EL (cell line): ENCODE measurements around the gene TXNRD1.
A peak's percentile ranks its signal among the peaks of the same experiment; 100 is the strongest.
"Not testable (repeated sequence)": the region's sequence is repeated elsewhere in the genome, so short reads cannot be mapped to it uniquely, and the experiment has no call there.

Experiments
- DNase-seq: peaks from one replicate; pipeline ENCODE4 v3.0.0-alpha.2; 2016

Gene TXNRD1

DNA sequence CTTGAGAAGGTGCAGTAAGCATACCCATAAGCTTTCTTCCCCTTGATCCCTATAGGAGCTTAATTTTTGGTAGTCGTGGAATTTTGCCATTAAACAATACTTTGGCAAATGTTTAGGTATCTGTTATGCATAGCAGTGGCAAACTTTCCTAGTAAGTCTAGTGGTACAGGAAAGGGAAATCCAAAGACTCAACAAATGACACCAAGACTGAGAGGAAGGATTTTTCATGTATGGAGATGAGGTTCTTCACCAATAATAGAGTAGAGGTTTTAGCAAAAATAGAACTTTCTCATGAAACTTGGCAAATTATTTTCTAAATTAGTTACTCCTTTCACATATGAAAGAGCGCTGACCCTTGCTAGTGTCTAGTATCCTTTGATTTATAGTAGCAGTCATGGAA is 90.8 kb downstream of the TXNRD1 start:
- no peak for DNase-seq

DNA sequence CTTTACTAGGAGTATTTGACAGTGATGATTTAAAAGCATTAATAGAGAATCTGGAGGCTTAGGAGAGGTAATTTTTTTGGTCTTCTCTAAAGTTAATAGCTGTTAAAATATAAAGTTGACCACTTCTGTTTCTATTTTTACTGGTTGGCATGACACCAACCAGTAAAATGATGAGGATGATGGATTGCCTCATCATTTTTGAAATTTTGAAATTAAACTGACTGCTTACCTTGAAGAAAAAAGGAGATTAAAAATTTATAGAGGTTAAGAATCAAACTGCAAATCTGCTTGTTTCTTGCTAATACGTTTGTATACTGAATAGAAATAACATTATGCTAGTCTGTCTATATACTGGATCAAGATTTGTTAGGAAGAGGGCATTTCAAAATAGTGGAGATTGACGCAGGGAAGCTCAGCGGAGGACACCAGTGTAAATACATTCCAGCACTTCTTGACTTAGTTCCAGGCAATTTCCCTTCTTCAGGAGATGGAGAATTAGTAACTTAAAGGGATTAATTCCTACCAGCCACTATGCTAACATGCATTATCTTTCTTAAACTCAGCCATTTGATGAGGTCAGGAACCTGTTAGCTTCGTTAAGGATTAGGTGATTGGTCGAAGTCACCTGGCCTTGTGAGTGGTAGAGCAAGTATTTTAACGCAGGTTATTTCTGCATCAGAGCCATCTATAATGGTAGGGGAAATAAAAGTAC is 91.5 kb downstream of the TXNRD1 start:
- no peak for DNase-seq

DNA sequence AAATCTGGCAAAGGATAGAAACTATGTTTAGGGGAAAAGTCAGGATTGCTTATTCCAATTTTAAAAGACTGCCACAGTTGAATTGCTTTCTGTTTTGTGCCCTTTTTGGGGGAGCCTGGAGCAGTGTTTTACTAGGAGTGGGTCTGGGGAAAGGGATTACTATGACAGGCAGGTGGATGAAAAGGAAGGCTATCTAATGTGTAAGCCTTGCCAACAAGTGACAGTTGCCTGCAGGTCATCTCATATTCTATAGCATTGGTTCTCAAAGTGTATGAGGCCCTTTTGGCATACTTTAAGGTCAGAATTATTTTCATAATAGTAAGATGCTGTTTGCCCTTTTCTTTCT is 92.0 kb downstream of the TXNRD1 start:
- DNase-seq, result no peak

DNA sequence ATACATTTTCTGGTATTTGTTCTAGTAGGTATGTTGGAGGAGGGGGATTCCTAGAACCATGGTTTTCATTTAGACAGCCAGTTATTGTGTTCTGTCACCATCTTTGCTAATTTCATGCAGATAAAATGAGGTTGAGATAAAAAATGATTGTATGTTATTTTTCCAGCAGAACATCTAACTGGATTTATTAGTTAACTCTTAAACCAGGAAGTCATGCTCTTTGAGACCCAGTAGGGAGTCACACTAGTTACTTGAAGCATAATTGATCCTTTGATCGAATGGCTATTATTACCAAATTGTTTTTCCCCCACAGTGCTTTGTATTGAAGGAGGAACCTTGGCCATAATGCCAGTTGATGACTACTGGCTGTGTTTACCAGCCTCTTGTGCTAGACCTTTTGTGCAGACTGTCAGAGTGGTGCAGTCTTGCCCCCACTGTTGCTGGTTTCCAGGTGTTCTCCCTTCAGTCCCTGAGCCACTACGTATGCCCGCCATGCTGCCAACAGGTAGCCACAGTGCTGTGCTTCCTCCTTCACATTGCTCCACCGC is 93.9 kb downstream of the TXNRD1 start:
- no peak for DNase-seq

DNA sequence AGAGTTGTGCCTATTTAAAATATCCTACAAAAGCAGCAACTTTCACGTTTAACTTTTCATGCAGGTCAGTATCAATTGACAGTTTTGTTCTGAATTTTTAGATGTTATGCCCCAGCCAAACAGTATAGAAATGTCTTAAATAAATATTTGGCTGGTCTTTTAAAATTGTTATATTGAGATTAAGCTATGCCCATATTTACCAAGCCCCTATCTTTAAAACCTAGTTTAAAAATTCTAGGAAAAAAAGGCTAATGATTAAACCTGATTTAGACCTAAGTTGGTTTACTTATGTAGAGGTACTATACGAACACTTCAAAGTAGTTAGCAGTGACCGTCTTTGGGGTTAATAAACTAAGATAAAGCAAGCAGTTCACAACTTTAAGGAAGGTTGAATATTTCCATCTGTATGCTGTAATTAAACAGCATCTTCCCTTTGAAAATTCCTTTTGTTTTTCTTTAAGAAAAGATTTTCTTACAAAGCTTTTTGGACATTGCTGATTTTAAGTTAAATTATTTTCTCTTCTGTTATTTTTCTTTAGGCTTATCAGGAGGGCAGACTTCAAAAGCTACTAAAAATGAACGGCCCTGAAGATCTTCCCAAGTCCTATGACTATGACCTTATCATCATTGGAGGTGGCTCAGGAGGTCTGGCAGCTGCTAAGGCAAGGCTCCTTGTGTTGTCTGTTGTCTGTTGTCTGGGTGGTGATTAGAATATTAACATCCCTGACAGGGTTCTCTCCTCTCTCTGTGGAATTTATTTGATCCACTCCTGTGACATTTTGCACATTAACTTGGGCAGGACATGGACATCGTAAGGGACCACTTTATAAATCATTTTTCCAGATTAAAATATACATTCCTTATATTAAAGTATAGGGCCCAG is 95.4 kb downstream of the TXNRD1 start:
- no peak for DNase-seq

DNA sequence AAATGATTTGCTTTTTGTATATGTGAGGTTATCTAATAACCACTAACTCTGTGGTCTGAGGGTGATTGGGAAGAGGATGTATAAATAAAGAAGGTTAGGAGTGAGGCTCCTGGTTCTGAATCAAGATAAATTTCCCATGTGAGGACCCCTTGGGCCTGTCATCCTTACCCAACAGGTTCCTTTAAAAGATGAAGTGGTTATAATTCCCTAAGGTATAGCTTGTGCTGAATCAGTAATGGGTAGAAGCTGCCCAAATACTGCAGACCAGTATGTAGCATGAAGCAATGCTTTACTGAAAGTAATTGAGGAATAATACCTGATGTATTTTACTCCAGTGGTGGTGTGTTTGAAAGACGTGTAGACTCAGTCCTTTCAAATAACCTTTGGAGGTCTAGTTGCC is 96.6 kb downstream of the TXNRD1 start:
- DNase-seq, result no peak

DNA sequence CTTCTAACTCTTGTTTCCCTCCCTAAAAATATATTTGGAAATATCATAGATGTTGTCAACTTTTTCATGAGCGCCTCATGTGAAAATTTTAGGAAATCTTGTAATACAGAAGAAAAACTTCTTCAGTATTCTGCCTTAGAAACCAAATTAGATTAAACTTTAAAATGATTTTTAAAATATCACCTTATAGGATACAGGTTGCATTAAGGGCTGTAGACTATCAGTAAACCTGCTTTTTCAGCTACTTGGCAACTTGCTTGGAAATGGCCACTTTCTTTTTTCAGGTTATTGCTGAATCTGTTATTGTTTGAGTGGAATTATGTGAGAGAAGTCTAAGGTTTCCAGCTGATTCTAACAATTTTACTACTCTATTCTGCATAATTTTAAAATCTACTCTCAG is 97.1 kb downstream of the TXNRD1 start:
- no peak for DNase-seq

DNA sequence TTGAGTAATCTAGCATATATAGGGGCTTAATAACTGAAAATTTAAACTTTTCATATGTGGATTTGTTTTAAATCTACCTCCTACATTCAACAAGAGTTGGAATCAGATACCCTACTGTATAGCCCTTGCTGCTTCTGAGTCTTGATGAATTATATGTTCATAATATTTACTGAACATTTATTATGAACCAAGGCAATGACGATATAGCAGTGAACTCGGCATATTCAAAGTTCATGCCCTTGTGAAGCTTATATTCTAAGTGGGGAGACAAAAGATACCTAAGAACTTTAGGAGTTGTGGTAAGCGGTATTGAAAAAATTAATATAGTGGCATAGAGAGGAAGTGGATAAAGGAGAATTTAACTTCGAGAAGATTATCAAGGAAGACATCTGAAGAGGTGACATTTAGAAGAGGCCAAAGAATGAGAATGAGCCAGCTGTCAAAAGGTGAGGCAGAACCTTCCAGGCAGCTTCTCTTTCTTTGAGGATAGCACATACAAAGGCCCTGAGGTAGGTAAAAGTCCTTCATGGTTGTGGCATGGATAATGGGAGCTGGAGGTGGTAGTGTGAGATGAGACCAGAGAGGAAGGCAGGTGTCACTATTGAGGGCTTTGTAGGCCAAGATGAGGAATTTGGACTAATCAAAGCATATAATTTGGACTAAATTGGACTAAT is 98.1 kb downstream of the TXNRD1 start:
- DNase-seq, result no peak

DNA sequence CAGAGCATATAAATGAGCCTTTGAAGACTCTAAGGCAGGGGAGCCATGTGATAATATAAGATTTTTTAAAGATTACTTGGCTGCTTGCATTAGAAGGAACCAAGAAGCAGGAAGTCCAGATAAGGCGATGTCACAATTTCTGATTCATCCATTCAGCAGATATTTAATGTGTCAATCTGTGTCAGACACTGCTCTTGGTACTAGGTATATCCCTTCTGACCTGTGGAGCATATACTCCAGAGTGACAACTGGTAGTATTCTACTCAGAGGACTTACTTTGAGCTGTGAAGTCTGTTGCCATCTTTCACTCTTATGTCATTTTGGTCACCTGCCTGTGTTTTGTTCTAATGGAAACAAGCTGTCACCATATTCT is 98.6 kb downstream of the TXNRD1 start:
- DNase-seq, result peak; percentile 42

DNA sequence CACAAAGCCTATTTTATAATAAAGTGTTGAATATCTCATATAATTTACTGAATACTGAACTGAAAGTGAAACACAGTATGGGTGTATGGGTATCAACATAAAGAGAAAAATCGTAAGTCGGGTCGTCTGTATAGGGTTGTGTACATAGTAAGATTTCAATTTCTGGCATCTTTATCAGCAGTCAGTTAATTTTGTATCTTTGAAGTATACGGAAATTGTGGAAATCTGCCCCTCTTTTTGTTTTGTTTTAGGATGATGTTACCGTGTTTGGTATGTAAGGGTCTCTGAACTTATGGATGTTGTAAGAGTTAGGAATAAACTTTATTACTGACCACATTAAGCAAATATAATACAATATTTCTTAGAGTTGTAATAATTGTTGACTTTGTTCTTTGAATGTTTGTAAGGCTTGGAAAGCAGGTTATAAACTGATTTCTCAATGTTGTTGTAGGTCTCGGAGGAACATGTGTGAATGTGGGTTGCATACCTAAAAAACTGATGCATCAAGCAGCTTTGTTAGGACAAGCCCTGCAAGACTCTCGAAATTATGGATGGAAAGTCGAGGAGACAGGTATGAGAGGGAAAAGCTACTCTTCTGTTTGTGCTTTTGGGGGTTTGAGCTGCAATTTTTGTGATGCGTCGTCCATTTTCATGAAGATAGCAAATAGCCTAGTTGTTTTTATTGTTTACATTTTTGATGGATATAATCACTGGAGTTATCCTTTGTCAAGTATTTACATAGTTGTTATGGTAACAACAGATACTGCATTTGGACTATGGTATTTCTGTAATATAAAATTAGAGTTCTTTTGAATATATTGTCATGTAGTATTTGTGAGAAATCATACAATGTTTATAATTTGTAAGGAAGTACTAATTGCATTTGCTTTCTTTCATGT is 100.0 kb downstream of the TXNRD1 start:
- no peak for DNase-seq

DNA sequence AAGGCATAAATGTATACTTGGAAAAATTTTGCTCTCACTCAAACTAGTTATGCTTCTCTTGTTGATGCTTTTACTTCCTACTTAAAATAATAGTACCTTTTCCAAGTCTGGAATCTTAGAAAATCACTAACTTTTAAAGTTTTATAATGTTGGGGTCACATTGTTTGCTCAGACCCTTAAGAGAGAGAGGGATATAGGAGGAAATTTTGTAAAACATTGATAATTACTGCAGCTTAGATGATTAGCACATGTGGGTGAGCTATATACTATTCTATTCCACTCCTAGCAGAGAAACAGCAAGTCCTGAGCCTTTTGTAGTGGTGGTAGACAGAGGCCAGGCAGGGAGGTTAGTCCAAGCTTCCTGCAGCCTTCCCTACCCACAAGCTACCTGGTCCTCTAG is 101.4 kb downstream of the TXNRD1 start:
- DNase-seq, result no peak

DNA sequence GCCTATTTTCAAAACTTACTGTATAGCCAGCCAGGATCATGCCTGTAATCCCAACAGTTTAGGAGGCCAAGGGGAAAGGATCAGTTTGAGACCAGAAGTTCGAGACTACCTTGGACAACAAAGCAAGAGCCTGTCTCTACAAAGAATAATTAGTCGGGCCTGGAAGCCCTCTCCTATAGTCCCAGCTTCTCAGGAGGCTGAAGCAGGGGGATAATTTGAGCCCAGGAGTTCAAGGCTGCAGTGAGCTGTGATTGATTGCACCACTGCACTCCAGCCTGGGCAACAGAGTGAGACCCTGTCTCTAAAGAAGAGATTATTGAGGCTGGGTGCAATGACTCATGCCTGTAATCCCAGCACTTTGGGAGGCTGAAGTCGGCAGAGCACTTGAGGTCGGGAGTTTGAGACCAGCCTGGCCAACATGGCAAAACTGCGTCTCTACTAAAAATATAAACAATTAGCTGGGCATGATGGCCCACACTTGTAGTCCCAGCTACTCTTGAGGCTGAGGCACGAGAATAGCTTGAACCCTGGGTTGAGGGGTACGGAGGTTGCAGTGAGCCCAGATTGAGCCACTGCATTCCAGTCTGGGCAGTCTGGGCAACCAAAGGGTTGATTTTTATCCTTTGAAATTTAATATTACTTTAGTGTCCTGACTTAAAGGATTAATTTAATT is 102.1 kb downstream of the TXNRD1 start:
- no peak for DNase-seq

DNA sequence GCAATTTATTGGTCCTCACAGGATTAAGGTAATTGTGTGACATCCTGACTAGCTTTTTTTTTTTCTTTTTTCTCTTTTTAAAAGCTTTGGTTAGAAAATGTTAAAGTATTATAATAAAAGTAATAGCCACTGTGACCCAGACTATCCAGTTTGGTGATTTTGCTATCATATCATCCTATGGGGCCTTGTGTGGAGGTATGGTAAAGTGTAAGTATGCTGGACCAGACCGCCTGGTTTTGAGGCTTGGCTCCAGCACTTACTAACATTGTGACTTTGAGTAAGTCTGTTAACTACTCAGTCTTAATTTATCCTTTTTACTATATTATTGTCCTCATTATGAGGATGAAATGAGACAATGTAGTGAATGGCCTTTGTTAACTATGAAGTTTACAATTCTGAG is 103.4 kb downstream of the TXNRD1 start:
- DNase-seq, result no peak

DNA sequence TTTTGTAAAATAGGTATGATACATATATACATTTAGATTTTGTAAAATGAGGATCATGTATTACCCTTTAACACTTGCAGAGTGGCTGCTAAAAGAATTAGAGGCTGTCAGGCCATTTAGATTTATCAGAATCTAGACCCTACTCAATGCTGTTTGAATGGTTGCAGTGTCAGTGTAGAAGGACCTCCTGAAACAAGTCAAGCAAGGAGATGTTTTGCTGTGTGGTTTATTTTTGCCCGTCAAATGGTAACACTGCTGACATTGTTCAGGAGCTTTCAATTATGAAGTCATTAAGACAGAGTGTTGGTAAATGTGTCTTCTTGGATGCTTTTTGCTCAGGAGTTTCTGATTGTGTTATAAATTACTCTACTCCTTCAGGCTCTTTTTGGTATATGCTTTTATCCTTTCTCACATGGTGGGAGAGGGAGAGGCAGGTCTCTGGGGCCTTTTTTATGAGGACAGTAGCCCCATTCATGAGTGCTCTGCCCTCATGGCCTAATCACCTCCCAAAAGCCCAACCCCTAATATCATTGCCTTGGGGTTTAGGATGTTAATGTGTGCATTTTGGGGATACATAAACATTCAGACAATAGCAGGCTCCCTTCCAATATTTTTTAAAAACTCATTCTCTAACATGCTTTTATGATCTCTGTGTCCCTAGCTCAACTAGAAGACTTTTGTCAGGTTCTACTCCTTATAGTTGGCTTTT is 104.5 kb downstream of the TXNRD1 start:
- no peak for DNase-seq

DNA sequence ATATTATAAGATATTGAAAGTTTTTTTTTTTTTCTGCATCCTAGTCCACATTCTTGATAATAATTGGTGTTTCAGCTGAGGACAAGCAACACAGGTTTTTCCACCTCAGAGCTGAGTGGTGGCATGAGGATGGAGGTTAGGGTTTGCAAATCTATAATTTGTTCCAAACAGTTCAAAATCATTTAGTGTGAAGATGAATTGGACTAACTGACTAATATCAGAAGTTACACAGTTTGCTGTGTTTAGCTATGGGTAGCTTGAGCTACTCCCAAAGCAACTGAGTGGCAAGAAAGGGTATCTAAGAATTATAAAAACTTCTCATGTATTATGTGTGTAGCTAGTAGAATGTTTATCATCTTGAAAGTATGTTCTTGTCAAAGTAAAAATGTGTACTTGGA is 105.0 kb downstream of the TXNRD1 start:
- DNase-seq, result no peak

DNA sequence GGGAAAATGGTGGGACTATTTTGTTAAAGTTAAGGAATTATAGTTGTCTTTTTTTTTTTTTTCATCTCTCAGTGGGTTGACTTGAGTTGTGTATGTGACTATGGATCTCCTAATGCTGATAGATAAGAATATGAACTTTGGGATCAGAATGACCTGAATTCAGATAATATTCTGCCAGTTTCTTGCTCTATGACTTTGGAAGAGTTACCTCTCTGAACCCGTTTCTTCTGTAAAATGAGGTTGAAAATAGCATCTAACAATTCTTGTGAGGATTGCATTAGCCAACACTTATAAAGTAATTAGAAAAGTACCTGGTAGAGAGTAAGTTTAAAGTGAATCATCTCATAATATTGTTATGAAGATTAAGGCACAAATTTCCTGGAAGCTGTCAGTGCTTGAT is 106.4 kb downstream of the TXNRD1 start:
- no peak for DNase-seq

DNA sequence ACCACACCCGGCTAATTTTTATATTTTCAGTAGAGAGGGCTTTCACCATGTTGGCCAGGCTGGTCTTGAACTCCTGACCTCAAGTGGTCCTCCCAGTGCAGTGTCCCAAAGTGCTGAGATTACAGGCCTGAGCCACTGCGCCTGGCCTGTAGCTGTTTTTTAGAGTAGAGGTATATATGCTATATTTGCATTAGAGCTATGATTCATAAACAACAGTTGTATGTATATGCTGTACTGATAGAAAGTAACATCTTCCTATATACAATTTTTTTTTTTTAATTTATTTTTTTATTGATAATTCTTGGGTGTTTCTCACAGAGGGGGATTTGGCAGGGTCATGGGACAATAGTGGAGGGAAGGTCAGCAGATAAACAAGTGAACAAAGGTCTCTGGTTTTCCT is 107.0 kb downstream of the TXNRD1 start:
- DNase-seq, result not testable (repeated sequence)

DNA sequence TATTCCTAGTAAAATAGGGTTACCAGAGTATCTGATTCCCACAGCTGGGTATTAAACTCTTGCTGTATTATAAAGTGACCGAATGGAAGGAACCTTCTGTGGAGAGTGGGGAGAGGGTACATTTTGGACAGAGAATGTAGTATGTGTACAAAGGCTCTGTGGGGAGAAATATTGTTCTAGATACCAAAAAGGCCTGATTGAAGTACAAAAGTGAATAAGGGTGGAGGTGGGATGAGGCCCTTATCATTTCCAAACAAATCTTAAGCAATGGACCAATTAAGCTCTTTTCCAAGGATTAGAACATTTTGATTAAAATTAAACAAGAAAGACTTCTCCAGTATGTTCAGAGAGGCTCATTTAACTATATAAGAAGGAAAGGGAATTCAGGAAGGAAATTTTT is 108.3 kb downstream of the TXNRD1 start:
- DNase-seq, result no peak

DNA sequence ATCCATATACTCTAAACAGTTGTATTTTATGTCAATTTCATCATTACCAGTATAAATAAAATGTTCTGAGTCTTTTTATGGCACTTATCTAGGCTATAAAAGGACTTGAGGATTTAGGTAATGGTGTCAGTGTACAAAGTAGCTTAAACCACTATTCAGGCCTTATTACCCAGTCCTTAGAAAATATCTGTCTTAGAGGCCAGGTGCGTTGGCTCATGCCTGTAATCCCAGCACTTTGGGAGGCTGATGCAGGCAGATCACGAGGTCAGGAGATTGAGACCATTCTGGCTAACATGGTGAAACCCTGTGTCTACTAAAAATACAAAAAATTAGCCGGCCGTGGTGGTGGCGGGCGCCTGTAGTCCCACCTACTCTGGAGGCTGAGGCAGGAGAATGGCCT is 112.7 kb downstream of the TXNRD1 start:
- not testable (repeated sequence) for DNase-seq

DNA sequence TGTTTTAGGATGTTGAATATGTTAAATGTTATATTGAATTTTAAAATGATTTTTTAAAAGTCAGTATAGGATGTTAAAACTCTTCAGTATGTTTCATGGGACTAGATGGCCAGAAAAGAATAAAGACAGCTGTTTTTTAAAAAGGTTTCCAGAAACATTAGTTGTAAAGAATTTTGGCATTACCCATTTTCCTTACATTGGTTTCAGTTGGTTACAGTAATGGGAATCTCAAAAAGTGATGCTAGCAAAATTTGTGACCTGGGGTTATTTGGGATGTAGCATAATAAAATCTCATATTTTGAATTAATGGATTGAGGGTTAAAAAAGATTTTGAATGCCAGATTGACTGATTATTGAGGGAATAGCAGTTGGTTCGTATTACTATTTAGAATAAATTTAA is 113.2 kb downstream of the TXNRD1 start:
- no peak for DNase-seq
